Thoracic aorta (tissue), 2 donors: ENCODE data around the gene SLC5A11. TPM values are rescaled to one million over a fixed set of nuclear protein-coding genes. Genes with fewer than 3 reads are reported as not detected.

Experiments used
- ATAC-seq: fragments of 150-250 bp; one replicate; pipeline ENCODE4 v1.8.0; 2017; ENCODE audit warnings: low read depth; ENCODE audit not compliant: insufficient number of reproducible peaks, low FRiP score
- DNase-seq: peaks from one replicate; pipeline ENCODE4 v3.0.0-alpha.2; 2020; ENCODE audit warnings: low spot score
- H3K27ac ChIP-seq, 2 donors: fragments of 200-600 bp; sonication (generic); 1 replicate in 1 of 2; 2 replicates in 1 of 2; pipeline ENCODE4 v1.5.1; 2016; ENCODE audit warnings: mild to moderate bottlenecking in 2 of 2, moderate library complexity in 2 of 2
- H3K27me3 ChIP-seq: fragments of 200-600 bp; sonication (generic); replicated peaks from 2 replicates; pipeline ENCODE4 v1.6.0; 2016; ENCODE audit warnings: mild to moderate bottlenecking; ENCODE audit not compliant: insufficient read depth
- H3K36me3 ChIP-seq: fragments of 200-600 bp; sonication (generic); one replicate; pipeline ENCODE4 v1.5.1; 2016
- H3K4me1 ChIP-seq, 2 donors: fragments of 200-600 bp; sonication (generic); 1 replicate in 1 of 2; 2 replicates in 1 of 2; pipeline versions ENCODE4 v1.5.1 to v1.6.0; 2016; ENCODE audit warnings: low read depth in 2 of 2, mild to moderate bottlenecking in 1 of 2; ENCODE audit not compliant: control insufficient read depth in 1 of 2
- H3K4me3 ChIP-seq: fragments of 200-600 bp; sonication (generic); 2 replicates; pipeline ENCODE4 v1.5.1; 2016; ENCODE audit warnings: mild to moderate bottlenecking
- H3K9me3 ChIP-seq: fragments of 200-600 bp; sonication (generic); 2 replicates; pipeline ENCODE4 v1.5.1; 2016
- CTCF ChIP-seq: fragments of 200-600 bp; sonication (generic); IDR thresholded peaks from one replicate; pipeline ENCODE4 v1.5.1; 2019; ENCODE audit warnings: antibody characterized with exemption
- total RNA-seq, 2 donors: library from RNA; depleted of rRNA; stranded (reverse); fragments of >200 nt; gene quantifications; one replicate each; pipeline versions ENCODE4 v1.1.0 to v1.2.3, GENCODE V29; 2016

SLC5A11 gene
- total RNA-seq, 2 donors from 2014 or later: 17.7 TPM; not detected in 1

GRCh38 chr16:24858219-24859041, 12.7 kb downstream of the SLC5A11 start:
- no peak for ATAC-seq
- no peak for DNase-seq
- Histone ChIP-seq H3K4me3 (no peak overlapping the region), H3K4me1 (peaks cover 0 to 7% of the 10 kb centered on the region in 2 donors), H3K27me3 (no peaks in the 10 kb centered on the region), H3K27ac (no peak overlapping the region), H3K9me3 (no peaks in the 10 kb centered on the region), H3K36me3 (no peaks in the 10 kb centered on the region)
- TF ChIP-seq CTCF: no peak

DNA sequence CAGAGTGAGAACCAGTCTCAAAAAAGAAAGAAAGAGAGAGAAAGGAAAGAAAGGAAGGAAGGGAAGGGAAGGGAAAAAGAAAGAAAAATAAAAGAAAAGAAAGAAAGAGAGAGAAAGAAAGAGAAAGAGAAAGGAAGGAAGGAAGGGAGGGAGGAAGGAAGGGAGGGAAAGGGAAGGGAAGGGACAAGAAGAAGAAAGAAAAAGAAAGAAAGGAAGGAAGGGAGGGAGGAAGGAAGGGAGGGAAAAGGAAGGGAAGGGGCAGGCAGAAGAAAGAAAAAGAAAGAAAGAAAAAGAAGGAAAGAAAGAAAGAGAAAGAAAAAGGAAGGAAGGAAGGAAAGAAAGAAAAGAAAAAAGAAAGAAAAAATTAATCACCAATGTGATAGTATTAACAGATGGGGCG, 15.7 kb downstream of the SLC5A11 start:
- H3K27ac ChIP-seq: no peak overlapping the region
- no peaks in the 10 kb centered on the region for H3K36me3 ChIP-seq
- H3K27me3 ChIP-seq: no peaks in the 10 kb centered on the region
- DNase-seq (no peak), ATAC-seq (no peak)
- H3K9me3 ChIP-seq: no peaks in the 10 kb centered on the region
- no peak for TF ChIP-seq CTCF
- no peaks in the 10 kb centered on the region for H3K4me1 ChIP-seq
- no peak overlapping the region for H3K4me3 ChIP-seq

- Histone ChIP-seq H3K4me1 (no peaks in the 10 kb centered on the region), H3K27me3 (no peaks in the 10 kb centered on the region), H3K36me3 (no peaks in the 10 kb centered on the region), H3K4me3 (no peak overlapping the region), H3K9me3 (no peaks in the 10 kb centered on the region), H3K27ac (no peak overlapping the region)
- TF ChIP-seq CTCF: no peak
- ATAC-seq (no peak), DNase-seq (no peak)
Measured at GRCh38 chr16:24863582-24864437, 18.0 kb downstream of the SLC5A11 start.

- no peaks in the 10 kb centered on the region for H3K27me3 ChIP-seq
- H3K4me1 ChIP-seq: no peaks in the 10 kb centered on the region
- TF ChIP-seq CTCF: no peak
- DNase-seq (no peak), ATAC-seq (no peak)
- no peaks in the 10 kb centered on the region for H3K9me3 ChIP-seq
- no peak overlapping the region for H3K4me3 ChIP-seq
- H3K27ac ChIP-seq: no peak overlapping the region
- no peaks in the 10 kb centered on the region for H3K36me3 ChIP-seq
Measured at GRCh38 chr16:24869033-24869432, 23.3 kb downstream of the SLC5A11 start.

DNA sequence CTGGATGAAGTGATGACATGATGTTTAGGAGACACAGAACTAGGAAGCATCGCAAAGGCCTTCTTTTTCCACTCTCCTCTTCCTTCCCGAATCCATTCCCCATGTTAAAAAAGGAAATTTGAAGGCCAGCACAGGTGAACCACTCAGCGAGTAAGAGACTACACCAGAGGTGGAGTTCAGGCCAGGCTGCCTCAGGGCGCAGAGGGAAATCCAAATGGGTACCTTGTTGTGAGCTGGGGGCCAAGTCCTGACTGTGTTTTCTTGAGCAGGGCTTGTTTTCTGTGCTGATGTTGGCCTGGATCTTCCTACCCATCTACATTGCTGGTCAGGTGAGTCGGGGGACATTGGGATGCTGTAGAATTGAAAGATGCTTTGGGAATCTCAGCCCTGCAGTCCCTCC, 26.1 kb downstream of the SLC5A11 start:
- H3K9me3 ChIP-seq: no peaks in the 10 kb centered on the region
- H3K27ac ChIP-seq: no peak overlapping the region
- DNase-seq: no peak
- H3K36me3 ChIP-seq: no peaks in the 10 kb centered on the region
- no peak for TF ChIP-seq CTCF
- H3K4me1 ChIP-seq: no peaks in the 10 kb centered on the region
- no peak overlapping the region for H3K4me3 ChIP-seq
- no peak for ATAC-seq
- H3K27me3 ChIP-seq: no peaks in the 10 kb centered on the region
